GM19023 (cell line): ENCODE data around the gene NR6A1.

Experiments
- ATAC-seq: cut with Tn5 transposase; IDR thresholded peaks from one replicate; pipeline ENCODE4 v1.9.1; 2021; ENCODE audit warnings: mild to moderate bottlenecking, moderate library complexity; ENCODE audit not compliant: unreplicated experiment

Gene NR6A1

DNA sequence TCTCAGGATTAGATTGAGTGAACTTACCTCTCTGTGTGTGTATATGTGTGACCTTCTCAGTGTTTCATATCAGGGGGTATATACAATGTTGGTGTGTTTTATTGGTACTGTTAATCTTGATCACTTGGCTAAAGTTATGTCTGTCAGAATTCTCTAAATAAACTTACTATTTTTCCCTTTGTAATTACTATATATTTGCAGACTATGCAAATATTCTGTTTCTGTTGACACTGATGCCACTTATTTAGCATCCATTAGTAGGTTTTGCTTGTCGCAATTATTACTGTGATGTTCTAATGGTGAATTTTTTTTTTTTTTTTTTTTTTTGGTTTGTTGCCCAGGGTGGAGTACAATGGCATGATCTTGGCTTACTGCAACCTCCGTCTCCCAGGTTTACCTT, 221.0 kb downstream of the NR6A1 start:
- no peak for ATAC-seq

DNA sequence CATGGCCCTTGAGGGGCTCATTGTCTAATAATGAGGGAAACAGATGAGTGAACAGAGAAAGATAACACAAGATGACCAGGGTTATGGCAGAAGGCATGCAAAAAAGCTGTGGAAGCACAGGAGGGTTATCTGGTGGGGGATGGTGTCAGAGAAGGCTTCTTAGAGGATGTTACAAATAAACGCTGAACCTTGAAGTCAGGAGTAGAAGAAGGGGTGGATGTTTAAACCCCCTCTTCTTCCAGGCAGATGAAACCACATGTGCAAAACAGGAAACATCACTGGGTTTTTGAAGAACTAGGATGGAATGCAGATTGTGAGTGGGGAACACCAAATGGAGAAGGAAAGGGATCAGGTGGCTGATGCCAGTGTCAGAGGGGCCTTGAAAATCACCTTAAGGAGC, 222.1 kb downstream of the NR6A1 start:
- no peak for ATAC-seq

DNA sequence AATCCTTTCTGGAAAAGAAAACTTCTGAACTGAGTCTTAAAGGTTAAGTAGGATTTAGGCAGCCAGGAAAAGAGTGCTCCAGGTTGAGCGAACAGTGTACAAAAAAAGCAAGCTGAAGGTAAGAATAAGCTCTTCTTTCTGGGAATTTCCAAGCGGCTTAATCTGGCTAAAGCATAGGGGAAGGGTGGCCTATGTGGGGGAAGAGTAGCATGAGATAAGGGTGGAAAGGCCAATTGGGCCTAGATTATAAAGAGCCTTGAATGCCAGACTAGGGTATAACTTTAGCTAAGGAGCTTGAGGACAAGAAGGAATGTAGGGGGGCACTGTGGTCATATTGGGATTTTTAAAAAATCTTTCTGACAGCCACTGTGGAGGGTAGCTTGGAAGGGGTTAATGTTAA, 226.6 kb downstream of the NR6A1 start:
- ATAC-seq = no peak

DNA sequence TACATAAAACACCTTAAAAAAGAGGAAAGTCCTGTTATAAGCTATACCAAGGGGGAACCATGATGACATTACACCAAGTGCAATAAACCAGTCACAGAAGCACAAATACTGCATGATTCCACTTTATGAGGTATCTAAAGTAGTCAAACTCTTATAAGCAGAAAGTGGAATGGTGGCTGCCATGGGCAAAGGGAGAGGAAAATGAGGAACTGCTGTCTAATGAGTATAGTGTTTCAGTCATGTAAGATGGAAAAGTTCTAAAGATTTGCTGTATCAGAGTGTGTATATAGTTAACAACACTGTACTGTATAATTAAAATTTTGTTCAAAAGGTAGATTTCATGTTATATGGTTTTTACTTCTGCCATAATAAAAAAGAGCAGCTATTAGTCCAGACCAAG, 229.3 kb downstream of the NR6A1 start:
- no peak for ATAC-seq

DNA sequence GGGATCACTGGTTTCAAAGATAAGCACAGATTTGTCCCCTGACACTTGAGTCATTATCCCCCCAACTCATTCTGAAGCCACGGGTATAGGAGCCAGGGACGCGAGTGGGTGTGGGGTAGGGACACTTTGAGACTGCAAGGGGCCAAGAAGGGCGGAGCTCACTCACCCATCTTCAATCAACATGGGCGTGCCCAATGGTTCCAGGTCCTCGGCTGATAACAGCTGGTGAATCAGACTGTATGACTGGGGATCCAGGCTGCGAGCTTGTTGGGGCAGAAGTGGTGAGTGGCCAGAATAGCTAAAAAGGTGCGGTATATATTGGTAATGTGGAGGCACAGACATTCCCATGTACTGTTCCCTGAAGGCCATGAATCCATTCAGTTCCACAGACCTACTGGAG, 233.2 kb downstream of the NR6A1 start:
- ATAC-seq = no peak

DNA sequence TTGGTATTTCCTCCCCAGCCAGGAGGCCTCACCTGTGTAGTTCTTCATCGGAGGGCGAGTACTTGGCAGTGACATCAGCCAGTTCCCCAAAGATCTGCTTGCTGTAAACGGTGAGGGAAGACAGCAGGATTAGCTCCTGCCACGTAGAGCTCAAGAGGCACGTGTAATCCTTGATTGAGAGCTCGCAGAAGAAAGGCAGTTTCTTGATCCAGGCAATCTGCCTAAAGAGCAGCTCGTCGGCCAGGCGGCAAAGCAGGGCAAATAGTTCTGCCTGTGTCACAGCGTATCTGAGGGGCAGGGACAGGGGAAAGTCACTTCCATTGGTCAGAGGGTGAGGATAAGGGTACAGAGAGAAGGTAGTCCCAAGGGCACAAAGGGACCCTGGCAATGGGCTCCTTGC, 235.3 kb downstream of the NR6A1 start:
- ATAC-seq = no peak

DNA sequence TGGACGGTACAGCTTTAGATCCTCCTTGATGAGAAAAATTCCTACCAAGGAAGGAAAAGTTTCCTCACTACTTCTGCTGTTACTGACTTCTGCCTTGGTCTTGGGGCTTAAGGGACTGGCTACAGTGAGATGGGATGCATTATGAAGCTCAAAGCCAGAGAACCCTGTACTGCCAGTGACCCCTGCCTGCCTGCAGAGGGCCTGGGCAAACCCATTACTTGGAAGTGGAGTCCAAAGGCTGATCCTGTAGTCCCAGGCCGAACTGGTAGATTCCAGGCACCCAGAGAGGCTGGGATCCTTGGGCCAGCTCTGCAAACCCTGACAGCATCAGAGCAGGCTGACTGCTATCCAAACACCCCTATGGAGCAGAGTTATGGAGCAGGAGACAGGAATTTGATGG, 238.2 kb downstream of the NR6A1 start:
- ATAC-seq = no peak

DNA sequence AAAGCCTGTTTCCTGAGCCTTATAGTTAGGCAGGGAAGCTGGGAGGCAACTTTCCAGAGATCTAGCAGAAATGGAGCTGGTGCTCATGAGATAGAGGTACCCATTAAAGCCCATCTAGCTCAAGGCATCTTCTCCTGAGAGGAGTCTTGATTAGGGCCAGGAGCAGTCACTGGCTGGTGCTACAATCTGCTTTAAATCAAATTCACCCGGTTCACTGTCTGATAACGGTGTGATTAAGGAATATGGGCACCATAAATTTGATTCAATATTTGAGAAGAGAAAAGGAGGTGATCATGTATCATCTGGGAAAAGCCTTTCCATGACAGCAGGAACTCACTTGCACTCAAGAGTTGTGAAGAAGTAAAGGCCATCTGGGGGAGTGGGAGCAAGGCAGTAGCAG, 240.0 kb downstream of the NR6A1 start:
- no peak for ATAC-seq

DNA sequence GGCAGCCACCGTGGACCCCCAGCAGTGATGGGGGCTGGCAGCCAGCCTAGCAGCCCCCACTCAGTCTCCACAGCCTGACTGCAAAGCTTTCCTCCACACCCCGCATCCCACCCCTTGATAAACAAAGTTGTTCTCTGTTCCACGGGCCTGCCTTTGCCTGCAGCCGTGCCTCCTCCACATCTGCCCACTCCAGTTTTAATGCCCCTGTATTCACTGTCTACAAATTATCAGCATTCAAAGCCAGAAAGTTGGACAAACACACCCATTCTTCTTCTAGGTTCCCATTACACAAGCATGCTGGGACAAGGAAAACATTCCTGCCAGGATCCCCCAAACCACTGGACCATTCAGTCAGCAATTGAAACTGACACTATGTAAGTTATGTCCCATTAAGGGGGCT, 240.9 kb downstream of the NR6A1 start:
- ATAC-seq = no peak

DNA sequence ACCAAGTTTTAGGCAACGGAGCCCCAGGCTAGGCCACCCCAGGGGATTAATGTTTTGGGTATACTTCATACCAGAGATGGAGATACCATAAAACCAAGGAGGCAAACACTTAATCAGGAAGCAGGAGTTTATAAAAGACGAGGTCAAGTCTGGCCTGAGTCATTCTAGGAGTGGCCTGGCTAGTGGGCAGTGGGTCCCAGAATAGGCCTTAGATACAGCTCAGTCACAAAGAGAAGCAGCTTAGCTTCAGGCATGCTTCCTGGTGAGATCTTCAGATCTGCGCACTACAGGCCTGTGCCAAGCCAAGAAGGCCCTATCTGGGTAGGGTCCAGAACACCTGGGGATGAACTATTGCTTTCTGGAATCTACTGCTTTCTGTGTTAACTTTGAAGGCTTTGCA, 243.3 kb downstream of the NR6A1 start:
- ATAC-seq = no peak

DNA sequence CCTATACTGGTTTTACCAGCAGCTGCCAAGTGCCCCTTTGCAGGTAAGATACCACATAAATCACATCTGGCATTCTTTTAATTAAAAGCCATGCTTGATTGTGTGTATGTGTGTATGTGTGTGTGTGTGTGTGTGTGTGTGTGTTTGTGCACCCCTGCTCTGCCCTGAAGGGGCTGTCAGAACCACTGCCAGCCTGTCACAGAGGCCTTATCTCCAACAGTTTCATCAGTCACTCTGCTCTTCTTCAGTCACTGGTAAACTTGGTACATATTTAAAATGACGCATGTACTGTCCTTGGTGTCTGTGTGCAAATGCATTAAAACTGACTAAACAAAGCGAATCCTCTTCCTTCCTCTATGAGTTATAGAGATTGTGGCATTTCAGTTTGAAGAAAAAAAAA, 244.9 kb downstream of the NR6A1 start:
- no peak for ATAC-seq

DNA sequence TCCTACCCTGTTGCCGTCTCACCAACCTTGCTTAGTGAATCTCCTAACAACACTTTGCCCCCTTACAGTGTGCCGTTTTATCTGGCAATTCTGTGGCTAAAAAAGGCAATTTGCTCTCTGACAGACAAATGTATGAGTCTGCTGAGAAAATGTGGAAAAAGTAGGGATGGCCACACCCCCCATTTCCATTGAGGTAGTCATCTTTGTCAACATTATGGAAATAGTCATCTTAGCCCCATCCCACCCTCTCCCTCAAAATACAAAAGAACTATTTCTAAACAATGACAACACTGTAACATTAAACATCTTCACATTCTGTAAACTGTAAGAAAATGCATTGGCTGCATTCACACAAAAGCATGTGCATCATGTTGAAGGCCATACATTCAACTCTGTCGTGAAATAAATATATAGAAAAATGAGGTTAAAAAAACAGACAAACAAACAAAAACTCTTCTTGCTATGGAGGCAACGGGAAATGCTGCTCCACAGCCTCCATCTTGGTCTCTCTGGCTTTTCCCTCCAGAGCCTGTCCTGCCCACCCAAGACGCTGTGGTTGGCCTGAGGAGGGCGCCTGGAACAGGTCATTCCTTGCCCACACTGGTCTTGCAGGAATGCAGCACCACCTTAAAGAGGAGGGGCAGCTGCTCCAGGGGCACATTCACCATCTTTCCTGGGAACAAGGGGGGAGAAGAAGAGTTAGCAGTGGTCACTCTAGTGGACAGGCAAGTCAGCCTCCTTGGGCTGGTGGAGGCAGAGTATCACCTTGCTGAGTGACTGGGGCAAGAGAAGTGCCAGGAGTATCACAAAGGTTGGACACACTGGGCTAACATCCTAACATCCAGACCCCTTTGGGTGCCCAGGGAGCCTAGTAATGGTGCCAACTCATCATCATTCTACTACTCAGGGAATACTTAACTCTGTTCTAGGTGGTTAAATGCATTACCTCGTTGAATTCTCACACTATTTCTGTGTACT, 248.7 kb downstream of the NR6A1 start:
- ATAC-seq = no peak

DNA sequence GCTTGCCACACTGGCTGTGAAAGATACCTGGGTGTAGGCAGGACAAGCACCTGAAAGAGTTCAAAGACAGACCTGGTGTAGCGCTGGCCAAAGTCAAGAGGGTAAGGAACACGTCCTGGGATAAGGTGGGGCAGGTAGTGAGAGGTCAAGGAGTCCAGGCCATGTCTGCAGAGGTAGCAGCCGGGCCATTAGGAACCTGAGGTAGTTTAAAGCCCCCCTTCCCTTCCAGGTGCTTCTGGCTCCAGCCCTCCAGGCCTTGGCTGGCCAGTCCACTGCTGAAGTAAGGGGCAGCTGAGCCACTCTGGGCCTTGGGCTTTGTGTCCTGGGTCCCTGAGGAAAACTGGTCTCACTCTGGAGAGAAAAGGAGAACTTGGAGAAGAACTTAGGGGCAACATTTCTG, 250.0 kb downstream of the NR6A1 start:
- no peak for ATAC-seq

DNA sequence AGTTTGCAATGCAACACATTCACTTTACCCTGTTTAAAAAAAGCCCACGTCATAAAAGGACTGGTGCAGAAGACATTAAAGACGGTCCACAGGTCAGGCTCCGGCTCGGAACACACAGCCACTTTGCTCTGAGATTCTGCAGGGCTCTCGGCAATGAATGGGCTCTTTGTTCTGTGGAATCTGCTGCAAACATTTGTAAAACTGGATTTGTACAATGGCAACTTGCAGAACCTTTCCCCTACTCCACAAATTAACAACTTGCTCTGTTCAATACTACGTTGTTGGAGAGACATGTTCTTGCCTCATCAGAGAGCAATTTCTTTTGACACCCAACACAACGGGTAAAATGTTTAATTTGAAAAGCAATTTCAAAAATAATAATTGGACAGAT, 250.9 kb downstream of the NR6A1 start:
- ATAC-seq = no peak

DNA sequence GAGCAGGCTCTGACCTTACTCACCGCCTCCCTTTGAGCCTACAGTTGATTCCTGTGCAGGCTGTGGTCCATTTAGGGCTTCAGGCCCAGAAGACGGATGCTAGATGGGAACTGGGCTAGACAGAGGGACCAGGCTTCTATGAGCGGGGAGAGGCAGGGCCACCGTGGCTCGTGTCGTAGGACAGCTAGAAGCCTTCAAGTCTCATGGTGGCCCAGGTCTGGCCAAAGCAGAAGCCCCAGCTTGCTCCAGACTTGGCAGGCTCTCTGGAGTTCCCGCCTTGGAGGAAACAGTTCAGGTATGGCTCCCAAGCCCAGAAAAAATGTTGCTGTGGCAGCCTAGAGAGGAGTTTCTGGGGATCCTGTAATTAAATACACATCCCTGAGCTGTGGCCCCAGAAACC, 253.0 kb downstream of the NR6A1 start:
- ATAC-seq = no peak

DNA sequence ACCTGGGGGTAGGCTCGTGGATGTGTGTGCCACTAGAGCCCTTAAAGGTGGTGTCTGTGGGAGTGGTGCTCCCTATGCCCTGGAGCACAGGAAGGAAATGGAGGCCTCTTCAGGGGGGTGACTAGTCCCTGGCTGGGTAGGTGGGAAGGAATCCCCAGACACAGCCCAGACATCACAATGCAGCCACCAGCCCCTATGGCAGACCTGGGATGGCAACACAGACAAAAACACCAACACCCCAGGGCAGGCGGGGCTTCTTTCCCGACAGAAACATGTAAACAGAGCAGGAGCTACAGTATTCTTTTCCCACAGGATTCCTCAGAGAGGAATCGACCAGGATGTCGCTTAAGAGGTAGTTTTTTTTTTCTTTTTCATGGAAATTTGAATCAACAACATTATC, 253.5 kb downstream of the NR6A1 start:
- no peak for ATAC-seq

DNA sequence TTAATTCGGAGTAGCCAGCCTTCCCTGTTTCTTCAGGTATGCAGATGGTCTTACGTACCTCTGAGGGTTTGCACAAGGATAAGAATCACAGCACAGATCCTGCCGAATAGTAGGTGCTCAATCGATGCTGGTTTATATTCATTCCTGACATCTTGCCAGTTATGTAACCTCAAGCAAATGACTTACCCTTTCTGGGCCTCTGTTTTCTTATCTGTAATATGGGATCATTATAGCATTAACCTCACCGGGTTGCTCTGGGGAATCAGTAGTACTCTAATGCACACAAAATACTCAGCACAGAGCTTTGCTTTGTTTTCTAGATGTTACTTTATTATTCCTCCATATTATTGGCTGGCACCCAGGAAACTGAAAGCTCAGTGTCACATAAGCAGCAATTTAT, 256.2 kb downstream of the NR6A1 start:
- ATAC-seq = no peak

DNA sequence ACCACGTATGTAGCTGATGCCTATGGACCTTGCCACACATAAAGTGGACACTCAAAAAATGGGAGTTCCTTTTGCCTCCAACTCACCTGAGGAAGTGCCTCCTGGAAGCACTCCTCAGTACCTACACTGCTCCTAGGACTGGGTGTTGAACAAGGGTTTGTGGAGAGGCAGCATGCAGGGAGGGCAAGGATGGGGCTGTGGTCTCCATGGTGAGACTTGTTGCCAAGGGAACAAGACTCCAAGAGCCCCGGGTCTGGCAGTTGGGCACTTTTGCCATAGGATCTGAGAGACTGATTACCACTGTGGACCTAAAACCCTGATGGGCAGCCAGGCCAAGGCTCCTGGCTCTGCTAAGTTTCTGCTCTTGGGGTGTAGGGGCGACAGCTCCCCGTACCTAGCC, 257.0 kb downstream of the NR6A1 start:
- ATAC-seq = no peak

DNA sequence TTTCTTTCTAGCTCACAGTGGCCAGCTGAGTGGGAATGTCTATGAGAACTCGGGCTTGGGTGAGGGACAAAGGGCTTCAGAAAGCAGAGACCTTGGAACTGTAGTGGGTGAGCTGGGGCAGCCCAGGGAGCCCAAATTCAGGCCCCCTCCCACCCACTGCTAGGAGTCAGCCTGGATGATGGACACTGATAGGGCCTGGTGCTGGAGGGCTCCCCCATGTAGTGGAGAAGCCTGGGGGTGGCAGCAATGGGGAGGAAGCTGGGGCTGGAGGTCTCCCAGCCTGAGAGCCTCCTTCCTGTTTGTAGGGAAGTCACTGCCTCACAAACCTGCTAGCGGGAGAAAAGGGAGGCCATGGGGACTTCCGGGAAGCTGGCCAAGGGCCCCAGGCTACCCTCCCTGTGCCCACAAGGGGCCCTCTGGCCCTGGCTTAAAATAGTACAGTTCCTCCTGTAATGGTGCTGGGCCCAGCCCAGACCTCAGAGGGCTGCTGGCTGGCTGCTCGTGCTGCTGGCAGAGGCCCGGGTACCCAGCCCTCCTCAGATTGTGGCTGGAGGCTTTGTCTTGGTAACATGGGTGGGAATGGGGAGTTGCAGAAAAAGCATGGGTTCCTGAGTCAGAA, 257.6 kb downstream of the NR6A1 start:
- ATAC-seq = no peak

DNA sequence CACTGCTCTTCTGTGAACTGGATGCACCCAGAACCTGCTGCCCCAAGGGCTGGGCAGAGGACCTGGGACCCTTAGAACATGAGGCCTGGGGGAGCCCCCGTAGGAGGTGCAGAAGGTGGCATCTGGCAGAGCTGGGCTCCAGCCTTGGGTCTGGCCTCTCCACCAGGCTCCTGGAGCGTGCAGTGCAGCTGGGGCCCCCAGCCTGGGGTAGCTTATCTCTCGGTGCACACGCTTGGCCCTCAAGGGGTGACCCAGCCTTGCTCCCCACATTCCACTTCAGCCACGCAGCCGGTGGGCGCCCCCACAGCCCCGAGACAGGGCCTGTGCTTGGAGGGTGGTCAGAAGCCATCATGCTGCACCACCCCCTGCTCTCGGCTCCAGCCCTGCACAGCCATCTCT, 258.3 kb downstream of the NR6A1 start:
- no peak for ATAC-seq

DNA sequence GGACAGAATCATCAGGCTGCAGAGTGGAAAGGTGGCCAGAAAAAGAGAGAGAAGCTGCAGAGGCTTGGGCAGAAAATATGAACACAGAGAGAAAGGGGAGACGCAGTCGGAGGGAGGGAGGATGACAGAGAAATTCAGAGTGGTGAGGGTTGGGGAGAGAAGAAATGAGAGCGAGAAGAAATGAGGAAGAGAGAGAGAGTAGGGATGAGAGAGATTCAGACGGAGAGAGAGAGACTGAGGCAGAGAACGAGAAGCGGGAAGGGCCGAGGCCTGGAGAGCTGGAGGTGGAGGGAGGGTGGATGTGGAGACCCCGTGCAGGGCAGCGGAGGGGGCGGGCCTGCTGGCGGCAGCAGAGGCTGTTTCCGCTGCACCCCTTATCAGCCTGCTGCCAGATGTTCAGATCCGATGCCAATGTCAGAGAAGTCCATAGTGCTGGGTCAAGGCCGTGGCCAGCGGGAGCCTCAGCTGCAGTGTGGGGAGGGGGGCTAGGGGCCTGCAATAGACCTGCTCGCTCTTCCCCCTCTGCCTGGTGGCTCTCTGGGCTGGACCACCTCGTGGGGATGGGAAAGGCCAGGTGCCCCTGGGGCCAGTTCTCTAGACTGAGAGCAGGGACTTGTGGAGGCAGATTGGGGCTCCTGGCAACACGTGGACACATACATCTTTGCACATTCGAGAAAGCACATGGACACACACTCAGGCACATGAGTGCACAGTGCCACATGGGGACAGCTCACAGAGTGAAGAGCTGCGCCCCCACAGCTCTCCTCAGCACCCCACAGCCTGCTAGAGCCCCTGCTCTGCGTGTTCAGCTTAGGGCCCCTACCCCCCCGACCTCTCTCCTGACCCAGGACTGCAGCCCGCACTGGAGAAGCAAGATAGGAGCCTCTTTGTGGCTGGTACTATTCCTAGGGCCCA, 259.0 kb downstream of the NR6A1 start:
- no peak for ATAC-seq
